ENCODE results near the gene RNF223. TPM values are rescaled to one million over a fixed set of nuclear protein-coding genes. Genes with fewer than 3 reads are reported as not detected.

The RNF223 gene
- total RNA-seq, 1 experiment from 2014 or later = 6.3 TPM

DNA sequence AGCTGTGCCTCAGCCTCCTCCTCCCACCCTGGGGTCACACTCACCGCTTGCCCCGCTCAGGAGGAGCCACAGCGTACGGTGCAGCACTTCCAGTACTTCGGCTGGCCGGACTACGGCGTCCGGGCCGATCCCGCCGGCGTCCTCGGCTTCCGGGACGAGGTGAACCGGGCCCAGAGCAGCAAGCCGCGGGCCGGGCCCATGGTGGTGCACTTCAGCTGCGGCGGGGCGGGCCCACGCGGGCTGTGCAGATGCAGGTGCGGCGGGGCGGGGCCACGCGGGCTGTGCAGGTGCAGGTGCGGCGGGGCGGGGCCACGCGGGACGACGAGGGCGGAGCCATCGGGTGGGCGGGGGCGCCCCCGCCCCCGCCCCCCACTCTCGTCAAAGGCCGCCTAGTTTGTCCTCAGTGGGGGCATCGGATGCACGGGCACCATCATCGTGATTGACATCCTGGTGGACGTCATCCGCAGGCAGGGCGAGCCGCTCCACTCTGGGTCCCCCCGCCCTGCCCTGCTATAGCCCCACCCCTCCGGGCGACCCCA lies 5.5 kb downstream of the RNF223 start:
- TF ChIP-seq ZFX (IDR thresholded peaks at IDR 0.05) = no peak
- no peak for TF ChIP-seq SP1 (IDR thresholded peaks at IDR 0.05; ENCODE audit: low read depth)
- no peak for TF ChIP-seq FOSL1 (IDR thresholded peaks at IDR 0.05; ENCODE audit: low read depth)
- TF ChIP-seq EZH2 (IDR thresholded peaks at IDR 0.05) = no peak
- no peak for TF ChIP-seq SIN3A (IDR thresholded peaks at IDR 0.05; ENCODE audit: low read depth)
- no peak for TF ChIP-seq ZNF274 (IDR thresholded peaks at IDR 0.05; ENCODE audit: low read depth, low read length)
- TF ChIP-seq EZH2phosphoT487 (IDR thresholded peaks at IDR 0.05; ENCODE audit: borderline replicate concordance) = no peak
- TF ChIP-seq TCF7L2 (IDR thresholded peaks at IDR 0.05; ENCODE audit: borderline replicate concordance, extremely low read depth, insufficient read depth, insufficient read length) = no peak
- TF ChIP-seq, protein P1, sequence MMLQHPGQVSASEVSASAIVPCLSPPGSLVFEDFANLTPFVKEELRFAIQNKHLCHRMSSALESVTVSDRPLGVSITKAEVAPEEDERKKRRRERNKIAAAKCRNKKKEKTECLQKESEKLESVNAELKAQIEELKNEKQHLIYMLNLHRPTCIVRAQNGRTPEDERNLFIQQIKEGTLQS (IDR thresholded peaks at IDR 0.05) = no peak
- H3K4me3 ChIP-seq (replicated peaks in 1 of 2; ENCODE audit: low read depth in 1 of 2, low read length in 2 of 2) = peak overlapping the region; percentile 50 to 64
- intact Hi-C loops (cut with micrococcal nuclease) = loop anchor here (5.0 kb wide), 1 partner anchor 66 kb away; the partner anchor contains the start of gene HES4
- H4K20me1 ChIP-seq (ENCODE audit: insufficient read depth) = no peaks in the 10 kb centered on the region
- no peak for DNase-seq (ENCODE audit: low read depth, low spot score)
- peaks cover 3% of the 10 kb centered on the region; the same call in 1 of the 2 replicates for H3K79me2 ChIP-seq (ENCODE audit: insufficient read depth, low read length)
- H3K4me2 ChIP-seq (ENCODE audit: low read length) = peak overlapping the region; percentile 90
- ATAC-seq = peak; percentile 64
- no peaks in the 10 kb centered on the region for H3K9me3 ChIP-seq (ENCODE audit: control insufficient read depth in 1 of 2, insufficient read depth in 1 of 2, low read depth in 1 of 2, low read length in 2 of 2)
- H3K4me1 ChIP-seq (ENCODE audit: control insufficient read depth in 1 of 2, insufficient read depth in 2 of 2, low read length in 2 of 2) = peaks cover 34 to 64% of the 10 kb centered on the region in 2 experiments
- H3K27ac ChIP-seq (ENCODE audit: low read depth, low read length) = peak overlapping the region; percentile 62; the same call in 1 of the 2 replicates
- no peak overlapping the region for H2AFZ ChIP-seq (ENCODE audit: low read depth, low read length, poor library complexity, severe bottlenecking)
- POLR2A ChIA-PET = interaction anchor here (1.0 kb wide), 1 partner anchor 49 kb away, joined by 3 read pairs; the partner anchor contains the start of gene AGRN
- peak overlapping the region; percentile 46; the same call in 1 of the 2 replicates for H3K9ac ChIP-seq (ENCODE audit: low read length)
- H3K36me3 ChIP-seq (ENCODE audit: control insufficient read depth in 1 of 2, insufficient read depth in 2 of 2, low read length in 2 of 2) = no peaks in the 10 kb centered on the region
- RAD21 ChIA-PET (ENCODE audit: low non-redundant PET in 1 of 2, low total read pairs in 2 of 2, uncharacterized antibody in 2 of 2, unreplicated experiment in 2 of 2) = no interaction called here
- CTCF ChIA-PET = no interaction called here
- no peaks in the 10 kb centered on the region for H3K27me3 ChIP-seq (ENCODE audit: insufficient read depth, low read length)
- no TSS peak for BruUV-seq (replicated peaks)
- H3K9me2 ChIP-seq (ENCODE audit: insufficient read depth) = no peaks in the 10 kb centered on the region
